Measurements from ENCODE around the gene GPR4. TPM values are rescaled to one million over a fixed set of nuclear protein-coding genes. Genes with fewer than 3 reads are reported as not detected.

GPR4 gene
- total and polyA plus RNA-seq, 8 donors = 0.56 to 3.0 (median 1.1) TPM

DNA sequence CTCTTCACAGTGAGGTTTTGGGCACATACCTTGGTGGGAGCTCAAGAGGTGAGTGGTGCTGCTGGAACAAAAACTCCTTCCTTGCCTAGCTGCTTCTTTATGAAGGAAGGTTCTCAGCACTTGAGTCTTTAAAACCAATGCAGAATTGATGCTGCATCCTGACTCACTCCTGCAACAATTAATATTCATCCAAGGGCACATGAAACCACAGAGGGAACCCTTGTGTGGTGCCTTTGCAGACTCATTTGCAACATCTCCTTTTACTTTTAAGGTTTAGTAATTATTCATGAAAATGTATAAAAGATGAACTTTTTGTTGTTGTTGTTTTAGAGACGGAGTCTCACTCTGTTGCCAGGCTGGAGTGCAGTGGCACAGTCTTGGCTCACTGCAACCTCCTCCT, 47.5 kb downstream of the GPR4 start:
- TF ChIP-seq, protein P1, sequence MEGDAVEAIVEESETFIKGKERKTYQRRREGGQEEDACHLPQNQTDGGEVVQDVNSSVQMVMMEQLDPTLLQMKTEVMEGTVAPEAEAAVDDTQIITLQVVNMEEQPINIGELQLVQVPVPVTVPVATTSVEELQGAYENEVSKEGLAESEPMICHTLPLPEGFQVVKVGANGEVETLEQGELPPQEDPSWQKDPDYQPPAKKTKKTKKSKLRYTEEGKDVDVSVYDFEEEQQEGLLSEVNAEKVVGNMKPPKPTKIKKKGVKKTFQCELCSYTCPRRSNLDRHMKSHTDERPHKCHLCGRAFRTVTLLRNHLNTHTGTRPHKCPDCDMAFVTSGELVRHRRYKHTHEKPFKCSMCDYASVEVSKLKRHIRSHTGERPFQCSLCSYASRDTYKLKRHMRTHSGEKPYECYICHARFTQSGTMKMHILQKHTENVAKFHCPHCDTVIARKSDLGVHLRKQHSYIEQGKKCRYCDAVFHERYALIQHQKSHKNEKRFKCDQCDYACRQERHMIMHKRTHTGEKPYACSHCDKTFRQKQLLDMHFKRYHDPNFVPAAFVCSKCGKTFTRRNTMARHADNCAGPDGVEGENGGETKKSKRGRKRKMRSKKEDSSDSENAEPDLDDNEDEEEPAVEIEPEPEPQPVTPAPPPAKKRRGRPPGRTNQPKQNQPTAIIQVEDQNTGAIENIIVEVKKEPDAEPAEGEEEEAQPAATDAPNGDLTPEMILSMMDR (IDR thresholded peaks at IDR 0.05) = no peak
- Histone ChIP-seq H3K9me3 (no peaks in the 10 kb centered on the region), H3K27me3 (no peaks in the 10 kb centered on the region), H3K4me1 (no peaks in the 10 kb centered on the region), H3K4me3 (no peak overlapping the region), H3K36me3 (no peaks in the 10 kb centered on the region), H3K27ac (no peak overlapping the region)
- FAIRE-seq (no peak), ATAC-seq (no peak), DNase-seq (no peak)
- WGBS, 2 donors = 80 to 83% methylated on average over 1 of the region's 1 CpG
- intact Hi-C loops (cut with DNase I) = no loop called here

DNA sequence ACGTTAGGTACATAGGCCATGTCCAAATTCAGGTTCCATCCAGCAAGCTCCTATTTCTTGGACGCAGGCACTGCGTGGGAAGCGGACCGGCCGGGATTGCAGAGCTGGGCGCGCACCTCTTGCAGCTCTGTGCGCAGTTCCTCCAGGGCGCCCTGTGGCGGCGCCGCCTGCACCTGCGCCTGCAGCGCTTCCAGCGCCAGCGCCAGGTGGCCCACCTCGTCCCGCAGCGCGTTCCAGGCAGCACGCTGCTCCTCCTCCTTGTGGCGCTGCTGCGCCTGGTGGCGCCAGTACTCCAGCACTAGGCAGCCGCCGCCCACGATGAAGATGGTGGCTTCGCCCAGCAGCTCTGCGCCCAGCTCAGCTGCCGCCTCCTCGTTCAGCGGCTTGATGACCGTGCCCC, 48.5 kb downstream of the GPR4 start:
- TF ChIP-seq, protein P1 (IDR thresholded peaks at IDR 0.05) = peak in 1 of 4 donors; percentile 14
- H3K27ac ChIP-seq = no peak overlapping the region
- no peaks in the 10 kb centered on the region for H3K36me3 ChIP-seq
- no peaks in the 10 kb centered on the region for H3K27me3 ChIP-seq
- FAIRE-seq (no peak), DNase-seq (peak; percentile 30 to 65 (median 60)), ATAC-seq (peak; percentile 81 to 93 (median 85))
- H3K9me3 ChIP-seq = no peaks in the 10 kb centered on the region
- no peak overlapping the region for H3K4me3 ChIP-seq
- WGBS, 2 donors = 56% methylated on average over 33 to 34 of the region's 34 CpGs
- H3K4me1 ChIP-seq = no peaks in the 10 kb centered on the region
- intact Hi-C loops (cut with DNase I) = no loop called here

DNA sequence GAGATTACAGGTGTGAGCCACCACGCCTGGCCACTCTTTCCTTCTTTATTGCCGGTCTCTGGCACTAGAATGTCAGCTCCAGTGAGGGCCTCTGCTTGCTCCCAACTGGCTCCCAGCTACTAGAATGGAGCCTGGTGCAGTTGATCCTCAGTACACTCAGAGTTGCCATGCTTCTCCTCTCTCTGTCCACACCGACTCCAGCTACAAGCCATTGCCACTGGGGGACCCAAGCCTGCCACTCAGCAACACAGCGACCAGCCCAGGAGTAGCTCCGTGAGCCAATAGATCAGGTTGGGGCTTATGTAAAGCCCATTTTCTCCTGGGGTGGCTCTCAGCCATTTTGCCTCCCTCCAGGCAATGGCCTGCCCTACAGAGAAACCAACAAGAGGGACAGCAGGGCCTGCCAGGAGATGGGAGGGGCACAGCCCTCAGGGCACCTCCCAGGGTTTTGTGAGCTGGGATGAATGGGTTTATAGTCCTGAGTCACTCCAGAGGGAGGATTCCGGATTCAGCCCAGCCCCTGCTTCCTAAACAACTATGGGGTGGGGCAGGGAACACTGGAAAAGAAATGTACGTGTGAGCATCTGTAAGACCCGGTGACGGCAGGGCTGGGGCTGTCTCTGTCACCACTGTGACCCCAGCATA, 53.9 kb downstream of the GPR4 start:
- DNase-seq (no peak), FAIRE-seq (no peak), ATAC-seq (peak in 2 of 4 donors; percentile 11 to 38)
- H3K36me3 ChIP-seq = no peaks in the 10 kb centered on the region
- WGBS, 2 donors = 86 to 91% methylated on average over 9 of the region's 9 CpGs
- no peaks in the 10 kb centered on the region for H3K27me3 ChIP-seq
- no peaks in the 10 kb centered on the region for H3K4me1 ChIP-seq
- no peaks in the 10 kb centered on the region for H3K9me3 ChIP-seq
- TF ChIP-seq, protein P1 (IDR thresholded peaks at IDR 0.05) = no peak
- intact Hi-C loops (cut with DNase I) = no loop called here
- no peak overlapping the region for H3K27ac ChIP-seq
- no peak overlapping the region for H3K4me3 ChIP-seq

DNA sequence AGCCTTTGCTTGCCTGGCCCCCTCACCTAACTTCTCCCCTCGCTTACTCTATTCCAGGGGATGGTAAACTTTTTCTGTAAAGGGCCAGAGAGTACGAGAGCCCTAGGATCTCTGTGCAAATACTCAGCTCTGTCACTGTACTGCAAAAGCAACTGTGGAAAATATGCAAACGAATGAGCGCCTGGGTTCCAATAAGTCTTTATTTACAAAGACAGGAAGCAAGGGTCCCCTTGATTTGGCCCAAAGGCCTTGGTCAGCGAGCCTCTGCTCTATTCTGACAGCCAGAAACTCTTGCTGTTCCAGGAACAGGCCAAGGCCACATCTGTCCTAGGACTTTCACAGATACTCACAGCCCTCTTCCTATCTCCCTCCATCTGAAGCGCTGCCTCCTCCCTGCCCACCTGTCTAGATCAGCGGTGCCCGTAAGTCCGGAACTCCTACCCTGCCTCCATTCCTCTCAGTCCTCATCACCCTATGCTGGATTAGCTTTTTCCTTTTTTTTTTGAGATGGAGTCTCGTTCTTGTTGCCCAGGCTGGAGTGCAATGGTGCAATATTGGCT, 54.7 kb downstream of the GPR4 start:
- H3K4me3 ChIP-seq = no peak overlapping the region
- intact Hi-C loops (cut with DNase I) = no loop called here
- TF ChIP-seq, protein P1 (IDR thresholded peaks at IDR 0.05) = no peak
- H3K27me3 ChIP-seq = no peaks in the 10 kb centered on the region
- DNase-seq (no peak), ATAC-seq (no peak), FAIRE-seq (no peak)
- no peak overlapping the region for H3K27ac ChIP-seq
- no peaks in the 10 kb centered on the region for H3K9me3 ChIP-seq
- H3K36me3 ChIP-seq = no peaks in the 10 kb centered on the region
- H3K4me1 ChIP-seq = no peaks in the 10 kb centered on the region
- WGBS, 2 donors = 91 to 93% methylated on average over 10 of the region's 10 CpGs

DNA sequence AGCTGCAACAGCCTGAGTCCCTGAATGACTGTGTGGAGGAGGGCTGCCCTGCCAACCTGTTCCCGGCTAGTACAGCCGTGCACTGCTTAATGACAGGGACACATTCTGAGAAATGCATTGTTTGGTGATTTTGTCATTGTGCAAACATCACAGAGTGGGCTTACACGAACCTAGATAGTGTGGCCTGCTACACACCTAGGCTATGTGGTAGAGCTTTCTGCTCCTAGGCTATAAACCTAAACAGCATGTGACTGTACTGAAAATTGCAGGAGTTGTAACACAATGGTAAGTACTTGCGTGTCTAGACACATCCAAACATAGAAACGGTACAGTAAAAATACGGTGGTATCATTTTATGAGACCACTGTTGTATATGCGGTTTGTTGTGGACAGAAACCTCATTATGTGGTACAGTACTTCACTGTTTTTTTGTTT, 59.8 kb downstream of the GPR4 start:
- DNase-seq (no peak), FAIRE-seq (no peak), ATAC-seq (no peak)
- Histone ChIP-seq H3K27me3 (no peaks in the 10 kb centered on the region), H3K36me3 (no peaks in the 10 kb centered on the region), H3K27ac (no peak overlapping the region), H3K4me1 (no peaks in the 10 kb centered on the region), H3K9me3 (no peaks in the 10 kb centered on the region), H3K4me3 (no peak overlapping the region)
- intact Hi-C loops (cut with DNase I) = no loop called here
- WGBS, 2 donors = 63 to 65% methylated on average over 7 of the region's 7 CpGs
- TF ChIP-seq, protein P1 (IDR thresholded peaks at IDR 0.05) = no peak

All from pancreas (tissue), 10 donors.